NB4 (cell line): ENCODE results near the gene AHCTF1.
"Not testable (repeated sequence)": the region's sequence is repeated elsewhere in the genome, so short reads cannot be mapped to it uniquely, and the experiment has no call there.

Experiments used
- CTCF ChIP-seq: IDR thresholded peaks from one replicate; pipeline ENCODE4 v1.5.1; 2012; ENCODE audit warnings: low read depth, low read length
- POLR2A ChIP-seq: IDR thresholded peaks from 2 replicates; pipeline ENCODE4 v1.6.1; 2011; ENCODE audit warnings: mild to moderate bottlenecking; ENCODE audit not compliant: insufficient read length; ENCODE audit errors: extremely low read depth

- TF ChIP-seq POLR2A, CTCF: not testable (repeated sequence)
These were observed 46.4 kb downstream of the AHCTF1 start for GRCh38 chr1:246885389-246885788.
